Body of pancreas (tissue), 4 donors: Measurements from ENCODE around the gene CCR7. TPM values are rescaled to one million over a fixed set of nuclear protein-coding genes. Genes with fewer than 3 reads are reported as not detected.

Source experiments
- ATAC-seq: fragments of 150-250 bp; one replicate; pipeline ENCODE4 v1.9.1; 2016
- DNase-seq, 4 donors: peaks; one replicate each; pipeline ENCODE4 v3.0.0-alpha.2; 2019
- H3K27ac ChIP-seq, 4 donors: fragments of 200-600 bp; sonication (generic); 1 replicate in 3 of 4; 2 replicates in 1 of 4; pipeline versions ENCODE4 v1.5.1 to v1.6.1; 2016 to 2019; ENCODE audit warnings: mild to moderate bottlenecking in 1 of 4, mixed read lengths in 1 of 4, moderate library complexity in 1 of 4
- H3K27me3 ChIP-seq, 2 donors: fragments of 200-600 bp; sonication (generic); one replicate each; pipeline ENCODE4 v1.6.0; 2016; ENCODE audit warnings: mild to moderate bottlenecking in 1 of 2
- H3K36me3 ChIP-seq, 2 donors: fragments of 200-600 bp; sonication (generic); replicated peaks in 1 of 2; 2 replicates each; pipeline ENCODE4 v1.5.1; 2016; ENCODE audit warnings: low read depth in 2 of 2; ENCODE audit not compliant: insufficient read depth in 1 of 2
- H3K4me1 ChIP-seq: fragments of 200-600 bp; sonication (generic); one replicate; pipeline ENCODE4 v1.6.0; 2016
- H3K4me3 ChIP-seq, 2 donors: fragments of 200-600 bp; sonication (generic); 1 replicate in 1 of 2; 2 replicates in 1 of 2; pipeline ENCODE4 v1.5.1; 2016 to 2019
- H3K9me3 ChIP-seq, 3 donors: fragments of 200-600 bp; sonication (generic); 1 replicate in 2 of 3; 2 replicates in 1 of 3; pipeline ENCODE4 v1.5.1; 2016
- POLR2A ChIP-seq, 3 donors: fragments of 450-650 bp; IDR thresholded peaks; one replicate each; pipeline ENCODE4 v1.6.1; 2016; ENCODE audit warnings: antibody characterized with exemption in 3 of 3, mild to moderate bottlenecking in 2 of 3
- WGBS, 2 donors: methylation state at CpG; one replicate each; pipeline ENCODE4 v1.1.5; 2017; 5-methylcytosine and 5-hydroxymethylcytosine counted together
- intact Hi-C: fragments of 100-400 bp; cut with DNase I; formaldehyde crosslinking; loops from one replicate; pipeline ENCODE4 v1.15.1; 2023
- total RNA-seq, 2 donors: library from RNA; depleted of rRNA; stranded (reverse); fragments of >200 nt; gene quantifications; one replicate each; pipeline ENCODE4 v1.1.0, GENCODE V29; 2016
- TF ChIP-seq, protein P1 (sequence below), 7 experiments: fragments of 450-650 bp in 4 of 7; fragments of 200-600 bp in 3 of 7; sonication (generic) in 3 of 7; IDR thresholded peaks; one replicate each; pipeline ENCODE4 v1.5.1; 2016 to 2019; ENCODE audit warnings: antibody characterized with exemption in 7 of 7

The CCR7 gene, protein sequence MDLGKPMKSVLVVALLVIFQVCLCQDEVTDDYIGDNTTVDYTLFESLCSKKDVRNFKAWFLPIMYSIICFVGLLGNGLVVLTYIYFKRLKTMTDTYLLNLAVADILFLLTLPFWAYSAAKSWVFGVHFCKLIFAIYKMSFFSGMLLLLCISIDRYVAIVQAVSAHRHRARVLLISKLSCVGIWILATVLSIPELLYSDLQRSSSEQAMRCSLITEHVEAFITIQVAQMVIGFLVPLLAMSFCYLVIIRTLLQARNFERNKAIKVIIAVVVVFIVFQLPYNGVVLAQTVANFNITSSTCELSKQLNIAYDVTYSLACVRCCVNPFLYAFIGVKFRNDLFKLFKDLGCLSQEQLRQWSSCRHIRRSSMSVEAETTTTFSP
- total RNA-seq: under 1 TPM in 1 of 2 donors, not detected in 1; 0.26 TPM

DNA sequence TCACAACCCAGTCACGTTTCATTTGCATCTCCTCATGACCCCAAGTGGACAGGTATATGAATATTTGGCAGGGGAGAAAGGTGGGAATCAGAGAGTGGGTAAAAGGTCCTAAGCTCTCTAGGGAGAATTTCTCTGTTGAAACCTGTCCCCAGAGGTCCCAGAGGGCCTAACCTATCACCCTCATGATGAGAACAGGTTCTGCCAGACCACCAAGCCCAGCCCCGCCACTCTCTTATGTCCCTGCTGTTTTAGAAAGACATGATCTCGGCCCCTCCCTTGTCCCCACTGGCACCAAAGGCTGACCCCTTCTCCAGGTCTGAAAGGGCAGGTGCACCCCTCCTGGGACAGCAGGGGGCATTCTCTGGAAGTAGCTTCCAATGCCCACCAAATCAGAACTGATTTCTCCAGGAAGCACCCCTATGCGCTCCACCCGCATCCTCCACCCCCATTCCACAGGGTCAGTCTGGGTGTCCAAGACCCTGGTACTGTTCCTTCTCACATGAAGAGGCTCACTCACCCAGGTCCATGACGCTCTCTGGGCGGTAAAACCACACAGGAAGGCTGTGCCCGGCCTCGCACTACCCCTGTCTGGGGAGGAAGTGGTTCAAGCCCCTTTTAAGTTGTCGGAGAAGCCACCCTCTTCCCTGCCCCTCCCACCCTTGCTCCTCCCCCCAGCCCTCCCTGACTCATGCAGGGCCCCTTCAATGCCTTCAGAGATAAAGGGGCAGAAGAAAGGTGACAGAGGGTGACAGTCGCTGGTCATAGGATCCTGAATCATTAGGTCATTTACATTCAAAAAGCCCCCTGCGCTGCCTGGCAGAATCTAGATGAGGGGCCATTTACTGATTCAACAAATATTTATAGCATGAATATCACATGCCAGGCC, at the start of gene CCR7:
TSS of gene CCR7 (minus strand) at position 590 of the 886 bp plus-strand sequence. CDS start at position 527, 63 bp downstream.
- 59% methylated on average over 12 of the region's 12 CpGs for WGBS, 2 donors
- Histone ChIP-seq H3K27ac (no peak within 1 kb of the TSS), H3K4me3 (no peak within 1 kb of the TSS), H3K36me3 (no peaks in the 10 kb centered on the region), H3K4me1 (peaks cover 5% of the 10 kb centered on the region), H3K27me3 (no peaks in the 10 kb centered on the region), H3K9me3 (no peaks in the 10 kb centered on the region)
- DNase-seq (no peak), ATAC-seq (no peak)
- TF ChIP-seq, protein P1, sequence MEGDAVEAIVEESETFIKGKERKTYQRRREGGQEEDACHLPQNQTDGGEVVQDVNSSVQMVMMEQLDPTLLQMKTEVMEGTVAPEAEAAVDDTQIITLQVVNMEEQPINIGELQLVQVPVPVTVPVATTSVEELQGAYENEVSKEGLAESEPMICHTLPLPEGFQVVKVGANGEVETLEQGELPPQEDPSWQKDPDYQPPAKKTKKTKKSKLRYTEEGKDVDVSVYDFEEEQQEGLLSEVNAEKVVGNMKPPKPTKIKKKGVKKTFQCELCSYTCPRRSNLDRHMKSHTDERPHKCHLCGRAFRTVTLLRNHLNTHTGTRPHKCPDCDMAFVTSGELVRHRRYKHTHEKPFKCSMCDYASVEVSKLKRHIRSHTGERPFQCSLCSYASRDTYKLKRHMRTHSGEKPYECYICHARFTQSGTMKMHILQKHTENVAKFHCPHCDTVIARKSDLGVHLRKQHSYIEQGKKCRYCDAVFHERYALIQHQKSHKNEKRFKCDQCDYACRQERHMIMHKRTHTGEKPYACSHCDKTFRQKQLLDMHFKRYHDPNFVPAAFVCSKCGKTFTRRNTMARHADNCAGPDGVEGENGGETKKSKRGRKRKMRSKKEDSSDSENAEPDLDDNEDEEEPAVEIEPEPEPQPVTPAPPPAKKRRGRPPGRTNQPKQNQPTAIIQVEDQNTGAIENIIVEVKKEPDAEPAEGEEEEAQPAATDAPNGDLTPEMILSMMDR (IDR thresholded peaks at IDR 0.05): no peak
- TF ChIP-seq POLR2A (IDR thresholded peaks at IDR 0.05): no peak
- intact Hi-C loops: loop anchor here (10.0 kb wide), 1 partner anchor 200 kb away; the partner anchor contains the start of gene GJD3

DNA sequence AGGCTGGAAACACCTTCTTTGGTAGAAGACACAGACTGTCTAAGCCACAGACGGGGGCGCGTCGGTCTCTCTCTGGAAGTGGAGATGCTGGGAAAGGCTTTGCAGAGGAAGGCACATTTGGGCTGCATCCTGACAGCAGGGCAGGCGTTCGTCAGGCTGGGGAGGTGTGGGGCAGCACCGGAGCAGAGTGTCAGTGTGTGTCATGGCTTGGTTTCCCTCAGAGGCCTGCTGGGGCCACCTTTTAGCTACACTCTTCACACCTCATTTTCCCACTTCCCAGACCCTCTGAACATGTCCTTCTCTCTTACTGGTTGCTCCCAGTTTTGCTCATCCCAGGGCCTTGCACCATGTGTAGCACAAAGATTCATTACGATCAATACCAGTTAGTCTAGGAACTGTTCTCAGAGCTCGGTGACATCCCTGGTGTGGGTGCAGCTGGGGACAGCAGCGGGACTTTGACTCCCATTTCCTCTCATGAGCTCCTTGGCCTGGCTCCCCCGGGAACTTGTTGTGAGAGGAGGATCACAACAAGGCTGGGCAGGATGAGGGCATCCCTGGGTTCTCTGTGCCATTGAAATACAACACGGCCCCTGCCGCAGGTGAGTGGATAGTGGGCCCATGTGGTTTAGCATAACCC, 49.3 kb upstream of the CCR7 start:
- H3K36me3 ChIP-seq: no peaks in the 10 kb centered on the region
- H3K4me1 ChIP-seq: no peaks in the 10 kb centered on the region
- 54 to 69% methylated on average over 11 to 13 of the region's 13 CpGs for WGBS, 2 donors
- no peaks in the 10 kb centered on the region for H3K9me3 ChIP-seq
- peaks cover 0 to 4% of the 10 kb centered on the region in 2 donors for H3K27me3 ChIP-seq
- TF ChIP-seq, protein P1 (IDR thresholded peaks at IDR 0.05): no peak
- TF ChIP-seq POLR2A (IDR thresholded peaks at IDR 0.05): no peak
- H3K27ac ChIP-seq: no peak overlapping the region
- intact Hi-C loops: no loop called here
- ATAC-seq (no peak), DNase-seq (no peak)
- H3K4me3 ChIP-seq: no peak overlapping the region

DNA sequence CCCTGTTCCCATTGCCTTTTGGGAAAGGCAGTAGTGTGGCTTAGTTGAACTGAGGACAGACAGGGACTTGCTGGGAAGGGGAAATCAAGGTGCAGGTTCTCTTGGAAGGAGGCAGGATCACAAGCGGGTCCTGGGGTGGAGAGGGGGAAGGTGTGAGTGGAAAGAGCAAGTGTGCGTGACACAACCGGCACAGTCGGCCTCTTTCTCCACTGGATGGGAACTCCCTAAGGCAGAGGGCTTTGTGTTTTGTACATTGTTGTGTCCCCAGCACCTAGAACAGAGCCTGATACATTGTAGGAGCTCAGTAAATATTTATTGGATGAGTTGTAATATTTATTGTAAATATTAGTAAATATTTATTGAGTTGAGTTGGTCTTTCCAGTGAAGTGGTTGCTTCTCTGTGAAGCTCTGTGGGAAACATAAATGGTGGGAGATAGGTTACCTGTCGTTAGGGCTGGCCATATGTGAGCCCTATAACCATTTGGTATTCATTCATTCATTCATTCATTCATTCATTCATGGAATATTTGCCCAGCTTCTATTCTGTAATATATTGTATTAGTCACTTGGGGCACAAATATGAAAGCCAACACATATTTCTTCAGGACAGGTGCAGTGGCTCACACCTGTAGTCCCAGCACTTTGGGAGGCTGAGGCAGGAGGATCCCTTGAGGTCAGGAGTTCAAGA, 48.3 kb upstream of the CCR7 start:
- WGBS, 2 donors: 57 to 65% methylated on average over 5 of the region's 5 CpGs
- TF ChIP-seq, protein P1 (IDR thresholded peaks at IDR 0.05): no peak
- no peak for TF ChIP-seq POLR2A (IDR thresholded peaks at IDR 0.05)
- no peak overlapping the region for H3K27ac ChIP-seq
- no peak overlapping the region for H3K4me3 ChIP-seq
- H3K27me3 ChIP-seq: no peaks in the 10 kb centered on the region
- DNase-seq (no peak), ATAC-seq (no peak)
- no peaks in the 10 kb centered on the region for H3K9me3 ChIP-seq
- H3K36me3 ChIP-seq: no peaks in the 10 kb centered on the region
- H3K4me1 ChIP-seq: no peaks in the 10 kb centered on the region
- intact Hi-C loops: no loop called here

DNA sequence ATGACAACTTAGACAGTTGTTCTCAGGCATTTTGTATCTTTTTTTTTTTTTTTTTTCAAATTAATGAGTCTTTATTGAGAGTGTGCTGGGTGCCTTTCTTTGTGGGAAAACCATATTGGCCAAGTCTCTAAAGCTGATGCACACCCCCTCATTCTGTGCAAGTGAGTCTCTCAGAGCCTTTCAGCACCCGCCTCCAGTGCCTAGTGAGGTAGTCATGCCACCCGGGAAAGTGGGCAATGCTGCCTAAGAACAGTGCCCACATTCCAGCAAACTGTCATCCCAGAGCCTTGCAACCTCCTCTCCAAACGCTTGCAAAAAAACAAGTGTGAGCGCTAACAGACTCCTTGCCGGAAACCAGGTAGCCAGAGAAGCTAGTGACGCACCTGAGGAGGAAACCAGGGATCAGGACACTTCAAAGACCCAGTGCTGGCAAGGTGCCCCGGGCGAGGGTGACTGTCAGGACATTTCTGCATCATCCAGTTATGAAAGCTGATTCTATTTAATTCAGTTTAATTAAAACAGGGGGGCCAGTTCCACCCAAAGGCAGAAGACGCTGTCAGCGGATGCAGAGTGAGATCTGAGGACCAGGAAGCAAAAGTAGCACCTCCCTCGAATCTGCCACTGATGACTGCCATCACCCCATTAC, 47.5 kb upstream of the CCR7 start:
- H3K9me3 ChIP-seq: no peaks in the 10 kb centered on the region
- H3K27ac ChIP-seq: no peak overlapping the region
- no peaks in the 10 kb centered on the region for H3K27me3 ChIP-seq
- no peak overlapping the region for H3K4me3 ChIP-seq
- no peaks in the 10 kb centered on the region for H3K36me3 ChIP-seq
- H3K4me1 ChIP-seq: no peaks in the 10 kb centered on the region
- no peak for ATAC-seq
- 50 to 65% methylated on average over 10 to 11 of the region's 11 CpGs for WGBS, 2 donors
- TF ChIP-seq POLR2A (IDR thresholded peaks at IDR 0.05): no peak
- TF ChIP-seq, protein P1 (IDR thresholded peaks at IDR 0.05): no peak
- DNase-seq: no peak
- intact Hi-C loops: no loop called here
